GM19438 (cell line): ENCODE measurements around the gene KDM4B.
A peak's percentile ranks its signal among the peaks of the same experiment; 100 is the strongest.

Source experiments
- ATAC-seq: cut with Tn5 transposase; IDR thresholded peaks from one replicate; pipeline ENCODE4 v1.9.1; 2021; ENCODE audit warnings: low read depth; ENCODE audit not compliant: unreplicated experiment

The KDM4B gene

DNA sequence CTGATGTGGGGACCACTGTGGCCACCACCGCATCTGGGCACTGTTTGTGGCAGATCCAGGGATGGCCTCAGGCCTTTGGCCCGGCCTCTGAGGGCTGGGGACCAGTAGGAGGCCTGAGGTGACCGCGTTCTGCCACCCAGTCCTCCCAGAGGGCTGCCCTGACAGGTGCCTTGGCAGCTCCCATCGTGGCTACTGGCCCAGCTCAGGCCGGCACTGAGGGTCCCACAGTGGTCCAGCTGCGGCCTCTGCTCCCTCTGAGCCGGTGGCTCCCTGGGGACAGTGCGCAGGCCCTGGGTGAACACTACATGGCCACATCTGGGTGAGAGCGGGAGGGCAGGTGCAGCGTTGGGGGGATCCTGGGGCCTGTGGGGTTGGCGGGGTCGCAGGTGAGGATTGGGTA lies 61.9 kb downstream of the KDM4B start:
- no peak for ATAC-seq

DNA sequence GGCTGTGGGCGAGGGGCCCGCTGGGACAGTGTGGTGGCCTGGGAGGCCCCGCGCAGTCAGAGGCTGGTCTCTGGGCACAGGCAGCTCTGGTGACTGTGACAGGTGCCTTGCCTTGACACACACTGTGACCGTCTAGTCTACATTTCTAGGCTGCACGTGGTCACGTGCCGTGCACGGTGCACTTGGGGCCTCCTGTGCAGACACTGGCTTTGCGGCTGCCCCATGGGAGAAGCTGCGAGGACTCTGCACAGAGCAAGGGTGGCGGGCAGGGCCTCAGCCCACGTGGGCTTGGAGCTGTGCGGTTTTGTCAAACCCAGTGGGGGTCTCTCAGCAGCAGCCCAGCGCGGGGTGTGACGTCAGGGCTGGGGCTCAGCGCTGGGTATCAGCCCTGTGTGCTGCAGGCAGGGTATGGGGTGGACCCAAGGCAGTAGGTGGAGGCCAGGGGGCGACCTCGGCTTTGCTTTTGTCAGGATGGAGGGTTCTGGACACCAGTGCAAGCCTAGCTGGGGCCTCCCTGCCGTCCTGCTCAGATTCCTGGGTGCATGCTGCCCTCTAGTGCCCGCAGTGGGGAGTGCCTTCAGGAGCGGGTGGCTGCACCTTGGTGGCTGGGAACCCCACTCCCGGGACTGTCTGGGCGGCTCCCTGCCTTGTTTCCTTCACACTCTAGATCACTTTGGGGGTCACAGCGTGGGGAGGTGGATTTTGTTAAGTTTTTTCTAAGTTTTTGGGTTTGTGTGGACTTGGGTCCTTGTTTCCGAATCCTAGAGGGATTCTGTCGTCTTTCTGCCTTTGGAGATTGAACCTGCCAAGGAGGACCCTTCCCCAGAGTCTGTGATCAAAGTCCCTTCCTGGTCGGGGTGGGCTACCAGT lies 62.6 kb downstream of the KDM4B start:
- peak; percentile 59 for ATAC-seq

DNA sequence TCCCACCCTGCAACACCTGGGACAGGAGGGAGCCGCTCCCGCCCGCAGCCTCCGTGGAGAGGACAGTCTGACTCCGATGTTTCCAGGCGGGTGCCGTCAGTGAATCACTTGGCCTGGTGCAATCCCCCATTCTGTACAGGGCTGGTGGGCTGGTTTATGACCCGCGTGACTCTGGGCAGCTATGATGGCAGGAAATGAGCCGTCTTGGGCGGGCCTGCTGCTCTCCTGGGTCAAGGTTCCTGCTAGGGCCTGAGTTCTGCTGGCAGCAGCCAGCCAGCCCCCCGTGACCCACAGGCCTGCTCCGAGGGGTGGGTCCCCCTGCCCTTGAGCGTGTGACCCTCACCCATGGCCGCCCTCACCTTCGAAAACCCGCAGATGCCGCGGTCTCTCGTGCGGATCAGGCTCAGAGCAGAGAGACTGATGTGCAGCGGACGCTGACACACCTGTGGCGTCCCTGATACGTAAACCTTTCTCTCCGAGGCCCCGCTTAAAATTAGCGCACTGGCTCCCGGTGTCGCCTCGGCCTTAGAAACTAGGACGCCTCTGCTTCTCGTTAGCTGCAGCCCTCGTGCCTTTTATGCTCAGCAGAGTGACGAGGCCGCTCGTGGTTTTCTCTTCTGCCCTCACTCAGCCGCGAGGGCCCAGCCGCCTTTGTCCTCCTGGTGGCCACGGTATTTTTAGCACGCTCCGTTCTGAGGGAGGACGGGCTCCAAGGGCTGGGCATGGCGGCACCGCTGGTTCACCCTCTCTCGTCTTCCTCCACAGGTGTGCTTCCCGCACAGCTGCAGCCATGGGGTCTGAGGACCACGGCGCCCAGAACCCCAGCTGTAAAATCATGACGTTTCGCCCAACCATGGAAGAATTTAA lies 63.4 kb downstream of the KDM4B start:
- ATAC-seq, result no peak

DNA sequence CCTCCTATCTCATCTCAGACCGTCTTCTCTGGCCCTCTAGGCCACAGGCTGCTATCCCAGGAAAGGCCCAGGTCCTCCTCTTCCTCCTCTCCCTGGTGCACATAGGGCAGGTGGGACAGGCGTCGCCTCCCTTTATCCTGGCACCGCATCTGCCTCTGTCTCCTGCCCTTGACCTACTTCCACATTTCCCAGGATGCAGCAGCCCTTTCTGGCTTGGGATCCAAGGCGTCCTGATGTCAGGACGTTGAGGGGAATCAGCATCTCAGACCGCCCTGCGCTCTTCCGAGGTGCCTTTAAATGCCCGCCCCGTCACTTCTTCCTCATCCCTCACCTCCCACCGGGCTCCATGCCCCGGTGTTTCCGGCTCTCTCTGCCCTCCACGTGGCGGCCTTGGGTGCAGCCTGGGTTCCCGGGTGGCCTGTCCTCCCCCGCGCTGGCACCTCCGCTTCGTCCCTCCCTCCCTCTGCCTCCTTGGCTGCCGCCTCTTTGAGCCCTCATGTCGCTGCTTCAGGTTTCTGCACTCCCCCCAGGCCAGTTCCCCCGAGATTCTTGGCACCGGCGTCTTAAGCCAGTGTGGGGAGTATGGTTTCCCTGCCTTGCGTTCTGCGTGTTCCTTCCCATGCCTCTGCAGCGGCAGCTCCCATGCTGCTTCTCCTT lies 66.3 kb downstream of the KDM4B start:
- no peak for ATAC-seq

DNA sequence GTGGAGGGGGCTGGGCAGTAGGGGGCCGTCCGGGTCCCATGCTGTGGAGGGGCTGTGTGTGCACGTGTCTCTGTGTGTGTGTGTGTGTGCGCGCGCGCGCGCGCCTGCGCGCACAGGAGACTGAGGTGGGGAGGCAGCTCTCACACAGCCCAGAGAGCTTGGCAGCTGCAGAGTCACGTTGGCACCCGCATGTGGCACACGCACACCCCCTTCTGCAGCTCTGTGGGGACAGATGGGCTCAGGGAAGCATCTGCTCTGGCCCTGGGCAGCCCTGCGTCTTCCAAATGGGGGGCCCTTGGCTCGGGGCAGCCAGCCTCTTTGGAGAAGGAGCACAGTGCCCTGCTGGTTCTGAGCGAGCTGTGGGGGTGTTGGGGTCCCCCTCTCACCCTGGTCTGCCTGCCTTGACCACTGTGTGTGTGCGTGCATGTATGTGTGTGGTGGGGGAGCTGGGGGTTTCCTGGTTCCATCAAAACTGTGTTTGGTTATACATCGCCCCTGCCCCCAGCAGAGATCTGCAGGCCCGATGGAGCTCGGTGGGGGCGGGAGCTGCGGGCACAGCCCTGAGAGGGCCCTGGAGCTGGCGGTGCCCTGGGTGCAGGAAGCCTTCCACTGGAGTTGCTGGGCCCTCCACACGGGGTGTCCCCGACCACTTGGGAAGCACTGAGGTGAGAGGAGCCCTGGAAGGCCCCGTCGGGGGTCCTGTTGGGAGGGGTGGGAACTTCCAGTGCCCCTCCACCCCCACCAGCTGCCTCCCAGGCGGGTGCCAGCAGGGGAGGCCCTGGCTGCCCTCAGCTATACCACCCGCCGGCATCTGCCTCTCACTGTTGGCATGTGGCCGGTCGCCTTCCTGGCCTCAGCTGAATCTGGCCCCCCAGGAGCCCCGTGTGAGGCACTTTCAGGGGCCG lies 67.1 kb downstream of the KDM4B start:
- ATAC-seq, result no peak

DNA sequence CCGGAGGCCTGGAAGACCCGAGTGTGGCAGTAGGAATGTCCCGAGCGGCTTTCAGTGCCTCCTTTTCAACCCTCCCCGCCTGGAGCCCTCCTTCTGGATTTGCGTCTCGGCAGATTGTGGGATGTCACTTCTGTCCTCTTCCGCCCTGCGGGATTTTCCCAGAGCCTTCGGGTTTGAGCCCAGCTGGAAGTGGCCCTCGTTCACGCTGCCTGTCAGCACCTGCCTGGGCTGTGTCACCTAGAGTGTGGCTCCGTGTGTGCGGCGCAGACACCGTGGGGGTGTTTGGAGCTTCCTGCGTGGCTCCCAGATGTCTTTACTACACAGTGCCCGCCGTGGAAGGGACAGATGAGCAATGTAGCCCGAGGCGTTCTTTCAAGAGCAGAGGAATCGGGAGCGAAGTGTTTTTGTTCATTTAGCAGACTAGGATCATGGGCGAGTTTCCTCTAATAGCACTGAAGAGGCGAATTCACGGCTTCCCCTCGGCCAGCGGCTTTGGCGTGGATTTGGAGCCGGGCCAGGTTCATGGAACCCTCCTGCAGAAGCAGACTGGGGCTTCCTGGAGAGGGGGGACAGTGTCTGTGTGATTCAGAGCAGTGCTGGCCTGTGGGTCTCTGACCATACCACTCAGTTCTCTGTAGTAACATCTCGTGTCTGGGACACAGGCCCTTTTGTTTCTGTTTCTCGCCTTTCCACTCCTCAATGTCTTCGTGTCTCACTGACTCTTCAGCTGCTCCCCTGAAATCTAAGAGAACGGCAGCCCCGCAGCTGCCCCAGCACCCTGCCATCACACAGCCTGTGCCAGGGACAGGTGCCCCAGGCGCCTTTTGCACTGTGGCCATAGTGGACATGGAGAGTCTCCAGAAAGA lies 68.0 kb downstream of the KDM4B start:
- ATAC-seq, result no peak

DNA sequence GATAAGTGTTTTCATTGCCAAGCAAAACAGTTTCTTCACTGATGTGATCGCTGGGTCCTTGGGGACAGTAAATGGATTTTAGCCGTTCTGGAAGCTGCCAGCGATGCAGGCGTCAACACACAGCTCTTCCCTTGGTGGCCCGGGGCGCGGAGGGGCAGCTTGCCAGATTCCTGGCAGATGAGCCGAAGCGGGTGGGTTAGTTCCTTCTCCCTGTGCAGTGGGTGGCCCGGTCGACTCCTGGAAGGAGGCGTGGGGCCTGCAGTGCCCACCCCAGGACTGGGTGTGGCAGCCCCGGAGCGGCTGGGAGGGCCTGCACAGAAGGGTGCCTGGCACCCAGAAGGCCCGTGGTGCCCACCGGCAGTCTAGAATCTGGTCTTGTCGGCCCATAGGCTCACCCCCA lies 69.0 kb downstream of the KDM4B start:
- no peak for ATAC-seq

DNA sequence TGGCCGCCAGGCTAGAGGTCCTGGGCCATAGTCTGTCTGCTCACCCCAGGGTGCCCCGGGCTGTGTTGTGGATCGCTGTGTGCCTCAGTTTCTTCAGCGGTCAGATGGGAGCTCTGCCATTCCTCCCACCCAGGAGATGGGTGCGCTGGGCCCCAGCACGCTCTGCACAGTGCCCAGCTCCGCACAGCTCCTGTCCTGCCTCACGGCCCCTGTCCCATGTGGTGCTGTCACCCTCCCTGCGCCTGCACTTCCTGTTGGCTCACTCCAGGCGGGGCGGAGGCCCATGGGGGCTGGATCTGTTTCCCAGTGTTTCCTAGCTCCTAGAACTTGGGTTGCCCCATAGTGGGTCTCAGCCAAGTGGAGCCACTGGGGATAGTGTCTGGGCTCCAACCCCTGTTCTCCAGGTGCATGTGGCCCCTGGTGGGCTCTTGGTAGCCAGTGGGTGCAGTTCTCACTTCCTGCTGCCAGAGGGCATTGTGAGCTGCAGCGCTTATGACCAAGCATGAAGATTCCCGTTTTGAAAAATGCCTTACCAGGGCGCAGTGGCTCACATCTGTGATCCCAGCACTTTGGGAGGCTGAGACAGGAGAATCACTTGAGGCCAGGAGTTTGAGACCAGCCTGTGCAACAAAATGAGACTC lies 69.8 kb downstream of the KDM4B start:
- no peak for ATAC-seq

DNA sequence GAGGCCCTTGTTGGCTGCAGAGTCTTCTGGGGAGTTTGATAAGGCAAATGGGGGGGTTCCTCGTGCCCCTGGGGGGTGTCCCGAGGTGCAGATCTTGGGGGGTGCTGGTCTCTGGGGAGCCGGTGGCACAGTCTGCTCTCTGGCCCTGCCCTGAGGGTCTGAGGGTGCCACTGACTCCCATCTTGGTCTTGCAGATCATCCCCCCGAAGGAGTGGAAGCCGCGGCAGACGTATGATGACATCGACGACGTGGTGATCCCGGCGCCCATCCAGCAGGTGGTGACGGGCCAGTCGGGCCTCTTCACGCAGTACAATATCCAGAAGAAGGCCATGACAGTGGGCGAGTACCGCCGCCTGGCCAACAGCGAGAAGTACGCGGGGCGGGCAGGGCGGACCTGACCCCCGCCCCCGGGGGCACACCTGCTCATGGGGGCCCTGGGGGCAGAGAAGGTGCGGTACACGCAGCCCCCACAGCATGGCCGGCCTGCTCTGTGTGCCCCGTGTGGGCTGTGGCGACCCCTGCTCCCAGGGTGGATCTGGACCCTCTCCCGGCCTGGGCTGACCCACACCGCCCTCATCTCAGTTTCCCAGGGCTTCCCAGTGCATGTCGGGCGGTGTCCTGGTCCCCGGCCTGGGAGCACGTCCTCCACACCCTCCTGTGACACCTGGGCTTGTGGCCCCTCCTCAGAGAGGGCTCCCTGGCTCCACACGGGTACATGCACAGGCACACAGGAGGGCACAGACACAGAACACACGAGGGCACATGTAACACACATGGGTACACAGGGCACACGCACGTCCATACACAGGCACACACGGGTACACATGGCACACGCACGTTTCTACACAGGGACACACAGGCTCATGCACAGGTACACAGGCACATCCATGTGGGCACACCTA lies 71.0 kb downstream of the KDM4B start:
- ATAC-seq, result no peak

DNA sequence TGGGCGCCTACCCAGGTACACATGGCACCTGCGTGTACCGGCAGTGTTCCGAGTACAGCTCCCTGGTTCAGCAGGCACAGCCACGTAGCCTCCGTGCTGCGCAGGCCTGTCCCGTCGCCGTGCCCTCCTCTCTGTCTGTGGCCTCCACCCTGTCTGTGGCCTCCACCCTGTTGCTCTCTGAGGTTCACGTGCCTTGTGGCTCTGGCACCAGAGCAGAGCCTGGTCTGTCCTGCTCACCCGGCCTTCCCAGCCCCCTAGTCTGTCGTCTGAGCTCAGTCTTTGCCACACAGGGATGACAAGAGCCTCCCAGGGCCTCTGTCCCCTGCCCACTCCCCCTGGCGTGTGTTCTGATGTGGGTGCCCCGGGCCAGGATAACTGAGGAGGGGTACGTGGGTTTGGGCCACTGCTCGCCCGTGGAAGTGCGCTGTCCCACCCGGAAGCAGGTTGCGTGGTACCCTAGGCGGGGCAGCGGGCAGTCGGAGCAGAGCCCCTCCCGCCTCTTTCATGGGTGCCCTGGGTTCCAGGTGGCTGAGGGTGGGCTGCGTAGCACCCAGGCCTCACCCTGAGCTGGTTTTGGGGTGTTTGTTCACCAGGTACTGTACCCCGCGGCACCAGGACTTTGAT lies 71.7 kb downstream of the KDM4B start:
- no peak for ATAC-seq

DNA sequence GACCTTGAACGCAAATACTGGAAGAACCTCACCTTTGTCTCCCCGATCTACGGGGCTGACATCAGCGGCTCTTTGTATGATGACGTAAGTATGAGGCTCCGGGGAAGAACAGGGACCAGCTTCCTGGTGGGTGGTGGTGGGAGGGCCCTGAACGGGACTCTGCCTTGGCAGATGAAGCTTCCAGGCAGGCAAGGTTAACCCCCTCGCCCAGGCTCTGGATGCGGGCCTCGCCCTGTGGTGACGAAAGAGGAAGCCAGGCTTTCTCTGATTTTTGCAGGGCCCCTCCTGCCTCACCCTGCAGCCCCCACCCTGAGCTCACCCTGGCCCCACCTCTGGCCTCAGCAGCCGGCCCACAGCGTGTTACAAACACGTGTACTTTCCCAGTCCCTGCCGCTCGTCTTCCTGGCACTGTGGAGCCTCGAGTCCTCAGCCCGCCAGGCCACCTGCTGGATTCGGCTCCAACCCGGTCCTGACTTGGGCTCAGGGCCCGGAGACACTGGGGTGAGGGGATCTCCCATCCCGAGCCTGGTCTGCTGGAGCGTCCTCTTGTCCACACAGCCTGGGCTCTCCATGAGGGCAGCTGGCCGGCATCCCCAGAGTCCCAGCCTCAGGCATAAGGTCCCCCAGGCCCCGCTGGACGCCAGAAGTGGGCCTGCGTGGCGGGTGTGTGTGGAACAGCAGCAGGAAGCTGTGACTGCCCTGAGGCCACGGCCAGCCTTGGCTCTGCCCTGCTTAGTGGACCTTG lies 72.4 kb downstream of the KDM4B start:
- ATAC-seq, result no peak

DNA sequence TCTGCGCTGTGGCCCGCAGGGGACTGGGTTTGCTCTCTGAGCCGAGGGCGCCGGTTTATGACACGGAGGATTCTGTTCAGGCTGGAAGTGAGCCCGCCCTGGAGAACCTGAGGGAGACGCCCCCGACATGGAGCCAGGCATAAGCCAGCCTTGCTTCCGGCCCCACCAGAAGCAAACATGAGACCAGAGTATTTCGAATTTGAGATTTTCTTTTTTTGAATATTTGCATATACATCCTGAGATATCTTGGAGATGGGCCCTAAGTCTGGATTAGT lies 72.9 kb downstream of the KDM4B start:
- ATAC-seq, result no peak

DNA sequence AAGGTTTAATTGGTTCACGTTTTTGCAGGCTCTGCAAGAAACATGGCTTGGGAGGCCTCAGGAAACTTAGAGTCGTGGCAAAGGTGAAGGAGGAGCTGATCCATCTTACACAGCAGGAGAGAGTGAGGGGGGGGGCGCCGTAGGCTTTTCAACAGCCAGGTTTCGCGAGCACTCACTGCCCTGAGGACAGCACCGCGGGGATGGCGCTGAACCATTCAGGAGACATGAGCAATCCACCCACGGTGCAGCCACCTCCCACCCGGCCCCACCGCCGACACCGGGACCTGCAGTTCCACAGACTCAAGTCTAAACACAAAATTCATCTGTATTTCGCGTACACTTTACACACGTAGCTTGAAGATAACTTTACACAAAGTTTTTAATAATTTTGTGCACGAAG lies 73.6 kb downstream of the KDM4B start:
- ATAC-seq, result no peak

DNA sequence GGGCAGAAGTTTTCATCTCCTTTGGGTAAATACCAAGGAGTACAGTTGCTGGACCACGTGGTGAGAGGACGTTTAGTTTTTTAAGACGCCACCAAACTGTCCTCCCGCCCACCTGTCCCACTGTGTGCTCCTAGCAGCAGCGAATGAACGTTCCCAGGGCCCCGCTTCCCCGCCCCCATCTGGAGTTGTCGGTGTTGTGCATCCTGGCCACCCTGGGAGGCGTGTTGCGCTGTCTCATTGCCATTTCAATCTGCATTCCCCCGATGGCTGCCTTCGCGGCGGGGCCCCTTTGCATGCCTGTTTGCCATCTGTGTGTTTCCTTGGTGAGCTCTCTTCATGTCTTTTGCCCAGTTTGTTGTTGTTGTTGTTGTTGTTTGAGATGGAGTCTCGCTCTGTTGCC lies 76.1 kb downstream of the KDM4B start:
- no peak for ATAC-seq

DNA sequence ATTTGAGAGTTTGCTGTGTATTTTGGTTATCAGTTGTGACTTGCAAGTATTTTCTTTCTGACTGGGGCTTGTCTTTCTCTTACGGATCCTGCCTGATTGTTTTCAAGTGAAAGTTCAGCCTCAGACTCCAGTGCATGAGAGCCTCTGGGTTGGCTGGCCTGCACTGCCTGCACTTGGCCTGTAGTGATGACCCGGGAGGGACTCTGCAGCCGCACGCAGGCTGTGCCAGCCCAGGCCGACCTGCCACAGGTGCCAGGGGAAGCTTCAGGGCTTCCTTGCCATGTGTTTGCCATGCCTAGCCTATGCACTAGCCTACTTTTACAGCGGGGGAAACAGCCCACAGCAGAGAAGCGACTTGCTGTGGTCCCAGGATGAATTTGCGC lies 77.0 kb downstream of the KDM4B start:
- no peak for ATAC-seq

DNA sequence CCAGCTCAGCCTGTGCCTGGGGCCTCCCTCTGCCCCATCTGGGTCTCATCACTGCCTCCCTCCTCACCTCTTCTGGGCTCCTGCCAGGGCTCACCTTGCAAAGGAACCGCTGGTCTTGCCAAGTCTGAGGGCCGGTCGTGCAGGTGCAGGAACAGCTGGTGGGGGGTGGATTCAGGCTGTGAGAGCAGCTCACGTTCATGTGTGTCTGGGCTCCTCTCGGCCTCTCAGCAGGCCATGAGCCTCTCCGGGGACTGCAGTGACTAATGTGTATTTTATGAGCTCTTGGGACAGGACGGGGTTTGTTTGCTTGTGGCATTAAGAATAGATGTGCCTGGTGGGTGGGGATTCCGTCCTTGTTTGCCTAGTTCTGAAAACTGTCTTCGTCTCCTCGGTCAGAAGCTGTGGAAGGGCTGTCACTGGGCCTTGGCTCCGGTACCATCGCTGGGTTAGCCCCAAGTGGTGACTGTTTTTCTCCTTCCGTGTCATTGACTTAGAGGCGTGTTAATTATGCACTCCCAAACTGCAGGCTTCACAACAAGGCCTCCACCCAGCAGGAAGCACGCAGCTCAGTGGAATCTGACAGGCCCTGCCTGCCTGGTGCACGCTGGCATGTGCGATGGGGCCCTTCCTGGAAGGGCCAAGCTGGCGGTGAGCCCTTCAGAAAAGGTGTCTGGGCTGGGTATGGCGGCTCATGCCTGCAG lies 77.6 kb downstream of the KDM4B start:
- ATAC-seq, result no peak
